Spleen (tissue), 11 donors: Measurements from ENCODE around the gene SNX30. TPM values are rescaled to one million over a fixed set of nuclear protein-coding genes. Genes with fewer than 3 reads are reported as not detected.

ENCODE experiments used
- DNase-seq: peaks from one replicate; pipeline ENCODE4 v3.0.0-alpha.2; 2020
- H3K27ac ChIP-seq, 8 donors: fragments of 200-600 bp; sonication (generic) in 7 of 8; 1 replicate in 4 of 8; 2 replicates in 4 of 8; pipeline versions ENCODE4 v1.5.0 to v1.8.0; 2016 to 2021; ENCODE audit warnings: inconsistent platforms in 4 of 8, mild to moderate bottlenecking in 4 of 8, moderate library complexity in 1 of 8
- H3K27me3 ChIP-seq, 7 donors: fragments of 200-600 bp; sonication (generic) in 6 of 7; replicated peaks in 1 of 7; 1 replicate in 4 of 7; 2 replicates in 3 of 7; pipeline versions ENCODE4 v1.5.0 to v1.8.0; 2016 to 2021; ENCODE audit warnings: inconsistent platforms in 3 of 7, mild to moderate bottlenecking in 1 of 7
- H3K36me3 ChIP-seq, 6 donors: fragments of 200-600 bp; sonication (generic) in 5 of 6; 1 replicate in 4 of 6; 2 replicates in 2 of 6; pipeline versions ENCODE4 v1.5.0 to v1.8.0; 2016 to 2021; ENCODE audit warnings: inconsistent platforms in 2 of 6
- H3K4me1 ChIP-seq, 6 donors: fragments of 200-600 bp; sonication (generic) in 5 of 6; 1 replicate in 3 of 6; 2 replicates in 3 of 6; pipeline versions ENCODE4 v1.5.0 to v1.8.0; 2016 to 2021; ENCODE audit warnings: inconsistent platforms in 3 of 6
- H3K4me3 ChIP-seq, 8 donors: fragments of 200-600 bp; sonication (generic) in 7 of 8; 1 replicate in 4 of 8; 2 replicates in 4 of 8; pipeline versions ENCODE4 v1.5.0 to v1.8.0; 2016 to 2021; ENCODE audit warnings: inconsistent platforms in 4 of 8, mild to moderate bottlenecking in 4 of 8, moderate library complexity in 2 of 8
- H3K9me3 ChIP-seq, 8 donors: fragments of 200-600 bp; sonication (generic) in 7 of 8; 1 replicate in 4 of 8; 2 replicates in 4 of 8; pipeline versions ENCODE4 v1.5.0 to v1.8.0; 2016 to 2021; ENCODE audit warnings: inconsistent platforms in 4 of 8
- CTCF ChIP-seq, 11 experiments: fragments of 200-600 bp in 7 of 11; fragments of 450-650 bp in 4 of 11; sonication (generic) in 4 of 11; IDR thresholded peaks in 8 of 11; conservative IDR thresholded peaks in 3 of 11; 1 replicate in 7 of 11; 2 replicates in 4 of 11; pipeline versions ENCODE4 v1.4.0 to v1.8.0; 2016 to 2021; ENCODE audit warnings: antibody characterized with exemption in 11 of 11, inconsistent platforms in 4 of 11, mild to moderate bottlenecking in 1 of 11
- POLR2A ChIP-seq, 3 donors: fragments of 450-650 bp; IDR thresholded peaks; one replicate each; pipeline ENCODE4 v1.5.1; 2017; ENCODE audit warnings: antibody characterized with exemption in 3 of 3, mild to moderate bottlenecking in 1 of 3
- POLR2AphosphoS5 ChIP-seq, 3 donors: sonication (generic); formaldehyde crosslinking; IDR thresholded peaks; one replicate each; pipeline ENCODE4 v1.5.1; 2017; ENCODE audit warnings: antibody characterized with exemption in 3 of 3
- WGBS, 5 donors: extraction: QIAGEN DNeasy Blood & Tissue Kit in 3 of 5; methylation state at CpG; one replicate each; pipeline versions ENCODE4 v1.1.5 to v1.1.7; 2013 to 2018; 5-methylcytosine and 5-hydroxymethylcytosine counted together
- intact Hi-C: fragments of 100-400 bp; cut with DNase I; formaldehyde crosslinking; loops from one replicate; pipeline ENCODE4 v1.15.0; 2023; ENCODE audit warnings: low total_unique reads
- polyA plus RNA-seq, 3 donors: library from polyadenylated mRNA; stranded (reverse); fragments of 200-250 nt; gene quantifications; one replicate each; pipeline ENCODE4 v1.2.1, GENCODE V29; 2013
- total RNA-seq, 7 donors: library from RNA; depleted of rRNA in 3 of 7; stranded (reverse); fragments of >200 nt in 3 of 7; fragmentation: NEBNext Ultra II Directional in 4 of 7; extraction: Animal tissue kit (Norgen Biotek cat#: 25700) in 4 of 7; gene quantifications; one replicate each; pipeline versions ENCODE4 v1.1.0 to v1.2.1, GENCODE V29; 2016 to 2021
- donor health status: healthy with polysubstance abuse.
- donor health status: DM: no; HTN: no; CAD: no; lungs with moderate emphysema.
- donor health status: DM: no; HTN: no; CAD: no.
- donor health status: Bipolar disorder and iron deficiency.
- donor health status: healthy.
- donor health status: DM: no; HTN: no; CAD: no.
- donor health status: DM: yes; HTN: yes; CAD: no.

The SNX30 gene
- total and polyA plus RNA-seq, 10 donors = 1.2 to 23.3 (median 14.6) TPM

GRCh38 chr9:112836394-112836793, 85.8 kb downstream of the SNX30 start:
- H3K27ac ChIP-seq = no peak overlapping the region
- H3K36me3 ChIP-seq = peaks cover 0 to 63% (median 7%) of the 10 kb centered on the region in 6 donors
- TF ChIP-seq POLR2A (IDR thresholded peaks at IDR 0.05) = no peak
- no peak for TF ChIP-seq POLR2AphosphoS5 (IDR thresholded peaks at IDR 0.05)
- TF ChIP-seq CTCF (IDR thresholded peaks at IDR 0.05 in 8 of 11, conservative IDR thresholded peaks at IDR 0.05 in 3 of 11) = no peak
- no peaks in the 10 kb centered on the region for H3K9me3 ChIP-seq
- H3K4me3 ChIP-seq = no peak overlapping the region
- no peaks in the 10 kb centered on the region for H3K27me3 ChIP-seq
- intact Hi-C loops = no loop called here
- no peak for DNase-seq
- WGBS, 5 donors = 69 to 83% (median 73%) methylated on average over 3 of the region's 3 CpGs
- peaks cover 4 to 8% (median 6%) of the 10 kb centered on the region in 6 donors for H3K4me1 ChIP-seq

GRCh38 chr9:112838342-112838741, 87.8 kb downstream of the SNX30 start:
- WGBS, 5 donors = 66 to 100% (median 85%) methylated on average over 2 of the region's 2 CpGs
- no peaks in the 10 kb centered on the region for H3K4me1 ChIP-seq
- TF ChIP-seq POLR2AphosphoS5 (IDR thresholded peaks at IDR 0.05) (no peak), CTCF (IDR thresholded peaks at IDR 0.05 in 8 of 11, conservative IDR thresholded peaks at IDR 0.05 in 3 of 11) (no peak)
- no peak overlapping the region for H3K4me3 ChIP-seq
- peaks cover 0 to 52% (median 7%) of the 10 kb centered on the region in 6 donors for H3K36me3 ChIP-seq
- H3K9me3 ChIP-seq = no peaks in the 10 kb centered on the region
- intact Hi-C loops = no loop called here
- no peaks in the 10 kb centered on the region for H3K27me3 ChIP-seq
- no peak overlapping the region for H3K27ac ChIP-seq
- no peak for DNase-seq

- Histone ChIP-seq H3K36me3 (peaks cover 0 to 50% (median 7%) of the 10 kb centered on the region in 6 donors), H3K4me3 (no peak overlapping the region), H3K9me3 (no peaks in the 10 kb centered on the region), H3K27me3 (no peaks in the 10 kb centered on the region), H3K27ac (no peak overlapping the region), H3K4me1 (peaks cover 0 to 3% (median 0%) of the 10 kb centered on the region in 6 donors)
- 68 to 84% (median 69%) methylated on average over 8 of the region's 8 CpGs for WGBS, 5 donors
- intact Hi-C loops = no loop called here
- no peak for DNase-seq
- TF ChIP-seq POLR2A (IDR thresholded peaks at IDR 0.05) = no peak
- TF ChIP-seq POLR2AphosphoS5 (IDR thresholded peaks at IDR 0.05) = no peak
- no peak for TF ChIP-seq CTCF (IDR thresholded peaks at IDR 0.05 in 8 of 11, conservative IDR thresholded peaks at IDR 0.05 in 3 of 11)
These were observed 88.8 kb downstream of the SNX30 start for GRCh38 chr9:112839331-112839730.

- H3K9me3 ChIP-seq = no peaks in the 10 kb centered on the region
- H3K4me3 ChIP-seq = no peak overlapping the region
- DNase-seq = no peak
- no peak overlapping the region for H3K27ac ChIP-seq
- TF ChIP-seq CTCF (IDR thresholded peaks at IDR 0.05 in 8 of 11, conservative IDR thresholded peaks at IDR 0.05 in 3 of 11) (no peak), POLR2AphosphoS5 (IDR thresholded peaks at IDR 0.05) (no peak), POLR2A (IDR thresholded peaks at IDR 0.05) (no peak)
- H3K27me3 ChIP-seq = no peaks in the 10 kb centered on the region
- WGBS, 5 donors = 76 to 84% (median 78%) methylated on average over 3 of the region's 3 CpGs
- peaks cover 0 to 43% (median 6%) of the 10 kb centered on the region in 6 donors for H3K36me3 ChIP-seq
- intact Hi-C loops = loop anchor here (10.0 kb wide), 1 partner anchor 64 kb away; no protein-coding TSS in a partner anchor
- H3K4me1 ChIP-seq = peaks cover 6 to 16% (median 11%) of the 10 kb centered on the region in 6 donors
These were observed 90.7 kb downstream of the SNX30 start for GRCh38 chr9:112841261-112841660.
